ENCODE measurements around the gene GRM7. TPM values are rescaled to one million over a fixed set of nuclear protein-coding genes. Genes with fewer than 3 reads are reported as not detected.

The GRM7 gene
- total RNA-seq: not detected in 2 replicates

GRCh38 chr3:6860954-6861624 is at the start of gene GRM7:
Gene GRM7 (plus strand): TSS chr3:6861115.

Data from regular cardiac myocyte (primary cell).